ENCODE measurements around the gene TCEA3.

The TCEA3 gene

DNA sequence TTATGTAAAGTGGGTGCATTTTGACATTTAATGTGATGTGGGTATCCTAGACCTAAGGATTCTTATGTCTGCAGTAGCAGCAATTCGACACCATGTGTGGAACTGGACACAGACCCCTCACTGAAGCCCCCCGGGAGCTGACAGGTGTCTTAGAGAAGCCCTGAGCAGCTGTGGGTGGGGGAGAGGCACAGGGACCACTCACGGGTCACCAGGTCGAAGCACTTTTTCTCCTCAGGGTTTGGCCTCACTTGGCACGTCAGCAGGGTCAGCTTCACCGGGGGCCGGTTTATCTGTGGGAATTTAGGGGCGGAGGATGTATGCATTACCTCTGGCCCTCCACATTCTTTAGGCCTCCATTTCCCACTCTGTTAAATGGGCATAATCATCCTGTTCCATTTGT, 14.0 kb upstream of the TCEA3 start:
- DNase-seq (ENCODE audit: insufficient read length, low spot score), result no peak
- TF ChIP-seq TAF1 (IDR thresholded peaks at IDR 0.05; ENCODE audit: low read depth, low read length) (no peak), SPI1 (IDR thresholded peaks at IDR 0.05; ENCODE audit: low read depth, low read length) (no peak), POU2F2 (IDR thresholded peaks at IDR 0.05; ENCODE audit: low read depth, low read length) (no peak), POLR2A (IDR thresholded peaks at IDR 0.05; ENCODE audit: low read depth, low read length) (no peak), POLR2AphosphoS5 (IDR thresholded peaks at IDR 0.05; ENCODE audit: low read depth, low read length) (no peak), PAX5 (IDR thresholded peaks at IDR 0.05; ENCODE audit: insufficient read depth, low read length, severe bottlenecking) (no peak)
- no peak for FAIRE-seq

DNA sequence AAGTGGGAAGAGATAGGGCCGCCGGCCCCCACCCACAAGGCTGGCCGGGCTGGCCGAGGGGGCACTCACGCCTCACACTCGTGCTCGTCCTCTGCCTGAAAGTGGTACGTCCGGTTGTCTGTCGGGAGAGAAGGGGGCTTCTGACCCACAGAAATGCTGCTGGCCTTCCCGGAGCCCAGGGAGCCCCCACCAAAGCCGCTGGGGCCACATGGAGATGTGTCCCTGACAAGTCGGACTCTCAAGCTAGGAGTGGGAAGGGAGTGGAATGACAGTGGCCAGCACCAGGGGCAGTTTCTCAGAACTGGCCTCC, 12.8 kb upstream of the TCEA3 start:
- TF ChIP-seq SPI1 (IDR thresholded peaks at IDR 0.05; ENCODE audit: low read depth, low read length), result no peak
- no peak for TF ChIP-seq POU2F2 (IDR thresholded peaks at IDR 0.05; ENCODE audit: low read depth, low read length)
- no peak for TF ChIP-seq PAX5 (IDR thresholded peaks at IDR 0.05; ENCODE audit: insufficient read depth, low read length, severe bottlenecking)
- no peak for TF ChIP-seq TAF1 (IDR thresholded peaks at IDR 0.05; ENCODE audit: low read depth, low read length)
- no peak for TF ChIP-seq POLR2A (IDR thresholded peaks at IDR 0.05; ENCODE audit: low read depth, low read length)
- no peak for TF ChIP-seq POLR2AphosphoS5 (IDR thresholded peaks at IDR 0.05; ENCODE audit: low read depth, low read length)
- FAIRE-seq (no peak), DNase-seq (ENCODE audit: insufficient read length, low spot score) (no peak)

DNA sequence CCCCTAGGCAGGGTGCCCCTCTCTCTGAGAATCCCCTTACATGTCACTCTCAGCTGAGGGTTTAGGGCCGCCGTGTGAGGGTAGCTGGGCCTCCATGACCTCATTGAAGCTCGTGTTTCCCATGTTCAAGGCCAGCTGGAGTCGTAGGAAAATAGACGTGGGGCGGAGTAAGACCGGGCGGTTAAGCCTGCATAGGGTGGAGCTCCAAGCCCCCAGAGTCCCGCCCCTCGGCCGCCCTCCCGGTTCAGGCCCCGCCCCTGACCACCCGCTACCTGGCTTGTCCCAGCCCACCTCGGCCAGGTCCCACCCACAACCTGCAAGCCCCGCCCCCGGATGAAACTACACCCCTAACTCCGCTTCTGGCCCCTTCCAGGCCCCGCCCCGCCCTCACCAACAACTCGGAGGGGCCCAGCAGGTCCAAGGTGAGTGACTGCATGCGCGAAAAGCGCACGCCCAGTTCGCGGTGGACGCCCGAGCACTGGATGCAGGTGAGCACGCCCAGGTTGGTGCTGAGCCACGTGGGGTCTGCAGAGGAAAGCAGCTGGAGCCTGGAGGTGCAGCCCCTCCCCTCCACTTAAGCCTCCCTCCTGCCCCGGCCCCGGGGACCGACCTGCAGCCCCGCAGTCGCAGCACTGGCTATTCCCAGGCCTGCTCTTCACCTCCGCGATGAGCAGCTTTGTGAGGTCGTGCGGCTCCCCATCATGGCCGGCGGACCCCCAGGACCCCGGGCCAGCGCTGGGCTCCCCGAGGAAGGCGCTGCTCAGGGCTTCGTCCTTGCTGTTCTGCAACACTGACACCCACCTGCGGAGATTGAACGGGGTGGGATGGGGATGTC, 12.2 kb upstream of the TCEA3 start:
- no peak for FAIRE-seq
- TF ChIP-seq SPI1 (IDR thresholded peaks at IDR 0.05; ENCODE audit: low read depth, low read length), result no peak
- no peak for TF ChIP-seq POLR2A (IDR thresholded peaks at IDR 0.05; ENCODE audit: low read depth, low read length)
- TF ChIP-seq POLR2AphosphoS5 (IDR thresholded peaks at IDR 0.05; ENCODE audit: low read depth, low read length), result no peak
- no peak for DNase-seq (ENCODE audit: insufficient read length, low spot score)

DNA sequence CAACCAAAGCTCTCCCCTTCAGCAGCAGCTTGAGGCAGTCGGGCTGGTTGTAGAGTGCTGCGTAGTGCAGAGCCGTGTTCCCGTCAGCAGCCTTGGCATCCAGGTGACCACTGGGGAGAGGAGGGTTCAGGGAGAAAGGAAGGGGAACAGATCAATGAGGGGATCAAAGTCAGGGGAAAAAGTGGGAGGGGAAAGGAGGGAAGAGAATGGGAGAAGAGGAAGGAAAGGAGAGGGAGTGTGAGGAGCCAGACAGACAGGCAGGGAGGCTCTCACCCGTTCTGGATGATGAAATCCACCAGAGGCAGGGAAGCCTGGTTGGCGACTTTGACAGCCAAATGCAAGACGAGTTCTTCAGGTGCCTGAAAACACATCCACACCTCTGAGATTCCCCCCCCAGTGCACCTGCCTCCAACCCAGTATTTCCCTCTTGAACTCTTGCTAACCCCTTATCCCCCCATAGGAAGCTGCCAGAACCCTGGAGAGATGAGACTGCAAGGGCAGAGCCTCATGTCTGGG, 9.8 kb upstream of the TCEA3 start:
- no peak for FAIRE-seq
- DNase-seq (ENCODE audit: insufficient read length, low spot score), result no peak
- TF ChIP-seq POU2F2 (IDR thresholded peaks at IDR 0.05; ENCODE audit: low read depth, low read length) (no peak), POLR2AphosphoS5 (IDR thresholded peaks at IDR 0.05; ENCODE audit: low read depth, low read length) (no peak), TAF1 (IDR thresholded peaks at IDR 0.05; ENCODE audit: low read depth, low read length) (no peak), PAX5 (IDR thresholded peaks at IDR 0.05; ENCODE audit: insufficient read depth, low read length, severe bottlenecking) (no peak), POLR2A (IDR thresholded peaks at IDR 0.05; ENCODE audit: low read depth, low read length) (no peak), SPI1 (IDR thresholded peaks at IDR 0.05; ENCODE audit: low read depth, low read length) (no peak)

DNA sequence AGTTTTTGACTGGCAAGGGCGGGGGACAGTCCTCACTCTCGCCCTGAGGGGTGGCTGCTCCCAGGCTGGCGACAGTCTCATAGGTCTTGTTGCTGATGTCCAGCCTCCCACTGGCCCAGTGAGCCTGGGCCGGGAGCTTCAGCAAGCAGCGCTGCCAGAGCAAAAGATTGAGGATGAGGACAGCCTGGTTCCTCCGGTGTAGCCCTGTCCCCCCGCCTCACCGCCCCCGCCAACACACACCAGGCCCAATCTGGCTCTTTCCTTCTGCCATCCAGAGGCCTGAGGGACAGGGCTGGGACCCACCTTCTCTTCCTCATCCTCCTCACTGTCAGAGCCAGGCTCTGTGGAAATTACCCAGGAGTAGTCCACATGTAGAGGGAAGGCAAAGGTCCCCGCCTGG, 8.6 kb upstream of the TCEA3 start:
- TF ChIP-seq POLR2AphosphoS5 (IDR thresholded peaks at IDR 0.05; ENCODE audit: low read depth, low read length) (no peak), POLR2A (IDR thresholded peaks at IDR 0.05; ENCODE audit: low read depth, low read length) (no peak), POU2F2 (IDR thresholded peaks at IDR 0.05; ENCODE audit: low read depth, low read length) (no peak), TAF1 (IDR thresholded peaks at IDR 0.05; ENCODE audit: low read depth, low read length) (no peak), PAX5 (IDR thresholded peaks at IDR 0.05; ENCODE audit: insufficient read depth, low read length, severe bottlenecking) (no peak), SPI1 (IDR thresholded peaks at IDR 0.05; ENCODE audit: low read depth, low read length) (no peak)
- no peak for DNase-seq (ENCODE audit: insufficient read length, low spot score)
- FAIRE-seq, result no peak

DNA sequence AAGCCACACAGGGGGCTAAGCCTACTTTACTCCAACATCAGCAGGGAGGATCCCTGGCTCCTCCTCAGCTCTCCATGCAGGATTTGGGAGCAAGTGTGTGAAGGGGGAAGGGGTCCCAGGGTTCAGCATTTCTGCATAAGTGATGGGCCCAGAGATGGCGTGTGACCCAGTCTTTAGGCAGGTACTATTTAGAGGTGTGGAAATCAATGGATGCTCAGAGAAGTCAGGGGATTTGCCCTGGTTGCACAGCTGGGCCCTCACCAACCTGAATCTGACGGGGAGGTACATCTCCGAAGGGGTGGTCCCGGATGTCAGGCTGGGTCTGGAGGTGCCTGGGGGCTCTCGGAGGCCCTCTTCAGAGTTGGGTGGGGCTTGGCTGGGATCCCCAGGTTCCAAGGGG, 6.9 kb upstream of the TCEA3 start:
- DNase-seq (ENCODE audit: insufficient read length, low spot score) (no peak), FAIRE-seq (no peak)
- TF ChIP-seq SPI1 (IDR thresholded peaks at IDR 0.05; ENCODE audit: low read depth, low read length) (no peak), TAF1 (IDR thresholded peaks at IDR 0.05; ENCODE audit: low read depth, low read length) (no peak), POU2F2 (IDR thresholded peaks at IDR 0.05; ENCODE audit: low read depth, low read length) (no peak), PAX5 (IDR thresholded peaks at IDR 0.05; ENCODE audit: insufficient read depth, low read length, severe bottlenecking) (no peak), POLR2AphosphoS5 (IDR thresholded peaks at IDR 0.05; ENCODE audit: low read depth, low read length) (no peak), POLR2A (IDR thresholded peaks at IDR 0.05; ENCODE audit: low read depth, low read length) (no peak)

DNA sequence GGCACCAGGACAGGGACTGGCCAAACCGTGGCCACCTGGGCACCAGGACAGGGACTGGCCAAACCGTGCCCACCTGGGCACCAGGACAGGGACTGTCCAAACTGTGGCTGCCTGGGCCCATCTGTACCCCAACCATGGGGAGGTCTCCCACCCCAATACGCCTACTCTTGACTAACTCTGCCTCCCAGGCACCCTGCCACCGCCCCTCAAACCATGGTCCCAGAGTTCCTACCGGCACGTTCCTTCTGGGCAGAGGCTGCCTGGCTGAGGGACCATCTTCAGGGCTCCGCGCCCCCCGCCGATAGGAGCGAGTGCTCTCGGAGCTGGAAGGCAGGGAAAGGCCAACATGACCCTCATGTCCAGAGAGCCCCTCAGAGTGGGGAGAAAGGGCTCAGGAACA, 6.3 kb upstream of the TCEA3 start:
- FAIRE-seq, result no peak
- TF ChIP-seq TAF1 (IDR thresholded peaks at IDR 0.05; ENCODE audit: low read depth, low read length) (no peak), POU2F2 (IDR thresholded peaks at IDR 0.05; ENCODE audit: low read depth, low read length) (no peak), POLR2AphosphoS5 (IDR thresholded peaks at IDR 0.05; ENCODE audit: low read depth, low read length) (no peak), SPI1 (IDR thresholded peaks at IDR 0.05; ENCODE audit: low read depth, low read length) (no peak), PAX5 (IDR thresholded peaks at IDR 0.05; ENCODE audit: insufficient read depth, low read length, severe bottlenecking) (no peak), POLR2A (IDR thresholded peaks at IDR 0.05; ENCODE audit: low read depth, low read length) (no peak)
- DNase-seq (ENCODE audit: insufficient read length, low spot score), result no peak

DNA sequence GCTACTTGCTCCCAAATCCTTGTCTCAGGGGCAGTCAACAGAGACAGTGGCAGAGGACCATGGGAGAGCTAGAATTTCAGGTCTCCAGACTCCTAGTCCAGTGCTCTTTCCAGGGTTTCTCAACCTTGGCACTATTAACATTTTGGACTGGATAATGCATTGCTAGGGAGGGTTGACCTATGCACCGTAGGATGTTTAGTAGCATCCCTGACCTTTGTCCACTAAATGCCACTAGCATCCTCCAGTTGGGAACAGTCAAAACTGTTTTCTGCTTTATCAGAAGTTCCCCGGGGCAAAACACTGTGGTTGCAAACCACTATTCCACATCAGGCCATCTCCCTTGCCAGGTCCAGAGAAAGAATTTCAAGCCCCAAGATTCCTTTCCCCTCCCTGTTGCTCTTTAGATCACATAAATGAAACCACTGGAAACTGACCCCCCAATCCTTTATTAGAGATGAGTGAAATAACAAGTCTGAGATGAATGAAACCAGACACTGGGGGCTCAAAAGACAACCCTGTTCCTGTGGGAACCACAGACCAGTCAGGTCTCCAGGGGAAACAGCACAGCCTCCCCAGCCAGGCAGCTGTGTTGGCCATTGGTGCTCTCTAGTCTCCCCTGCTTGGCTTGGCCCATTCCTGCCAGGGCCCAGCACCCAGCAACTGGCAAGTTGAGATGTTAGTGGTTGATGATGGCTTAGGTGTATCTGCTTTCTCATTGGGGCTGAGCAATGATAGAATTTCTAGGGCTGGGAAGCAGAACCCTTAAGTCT, 3.8 kb upstream of the TCEA3 start:
- no peak for TF ChIP-seq TAF1 (IDR thresholded peaks at IDR 0.05; ENCODE audit: low read depth, low read length)
- TF ChIP-seq POU2F2 (IDR thresholded peaks at IDR 0.05; ENCODE audit: low read depth, low read length), result no peak
- no peak for TF ChIP-seq POLR2AphosphoS5 (IDR thresholded peaks at IDR 0.05; ENCODE audit: low read depth, low read length)
- no peak for TF ChIP-seq PAX5 (IDR thresholded peaks at IDR 0.05; ENCODE audit: insufficient read depth, low read length, severe bottlenecking)
- no peak for TF ChIP-seq SPI1 (IDR thresholded peaks at IDR 0.05; ENCODE audit: low read depth, low read length)
- no peak for TF ChIP-seq POLR2A (IDR thresholded peaks at IDR 0.05; ENCODE audit: low read depth, low read length)
- DNase-seq (ENCODE audit: insufficient read length, low spot score), result no peak
- FAIRE-seq, result no peak

DNA sequence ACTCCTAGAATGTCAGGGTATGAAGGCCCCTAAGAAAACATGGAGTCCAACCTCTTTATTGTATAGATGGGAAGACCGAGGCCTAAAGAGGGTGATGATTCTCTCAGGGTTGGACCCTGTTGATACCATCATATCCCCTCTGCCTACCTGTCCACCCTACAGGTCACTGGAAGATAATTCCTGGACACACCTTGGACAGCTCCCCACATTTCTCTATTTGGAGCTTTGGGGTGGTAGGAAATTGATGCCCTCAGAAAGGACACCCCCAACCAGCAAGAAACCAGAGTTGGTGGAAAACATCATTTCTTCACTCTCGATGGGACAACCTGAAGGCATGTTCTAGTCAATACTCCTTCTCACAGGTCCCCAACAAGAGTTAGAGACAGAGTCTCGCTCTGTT, 3.0 kb upstream of the TCEA3 start:
- TF ChIP-seq POLR2A (IDR thresholded peaks at IDR 0.05; ENCODE audit: low read depth, low read length) (no peak), TAF1 (IDR thresholded peaks at IDR 0.05; ENCODE audit: low read depth, low read length) (no peak), PAX5 (IDR thresholded peaks at IDR 0.05; ENCODE audit: insufficient read depth, low read length, severe bottlenecking) (no peak), POU2F2 (IDR thresholded peaks at IDR 0.05; ENCODE audit: low read depth, low read length) (no peak), SPI1 (IDR thresholded peaks at IDR 0.05; ENCODE audit: low read depth, low read length) (no peak), POLR2AphosphoS5 (IDR thresholded peaks at IDR 0.05; ENCODE audit: low read depth, low read length) (no peak)
- no peak for FAIRE-seq
- DNase-seq (ENCODE audit: insufficient read length, low spot score), result no peak

Data from GM12891 (cell line).